Stimulated activated naive CD4-positive, alpha-beta T cell (primary cell): ENCODE measurements around the gene ZNF319.
"Not testable (repeated sequence)": the region's sequence is repeated elsewhere in the genome, so short reads cannot be mapped to it uniquely, and the experiment has no call there.

Experiments
- DNase-seq, 6 experiments: peaks; one replicate each; lab custom pipeline; 2025; lab: John Stamatoyannopoulos, UW

ZNF319 gene

GRCh38 chr16:57997528-57998265, 2.8 kb downstream of the ZNF319 start:
- DNase-seq = no peak

GRCh38 chr16:57997176-57997527, 3.3 kb downstream of the ZNF319 start:
- DNase-seq = no peak

- no peak for DNase-seq
Observed at GRCh38 chr16:57996406-57997175, 3.9 kb downstream of the ZNF319 start.

GRCh38 chr16:57995721-57996405, 4.6 kb downstream of the ZNF319 start:
- DNase-seq = no peak

GRCh38 chr16:57994778-57995177, 5.7 kb downstream of the ZNF319 start:
- peak in 1 of 6 experiments; percentile 12 for DNase-seq

- DNase-seq = no peak
Observed at GRCh38 chr16:57994361-57994760, 6.1 kb downstream of the ZNF319 start.

GRCh38 chr16:57993897-57994296, 6.6 kb downstream of the ZNF319 start:
- no peak for DNase-seq

GRCh38 chr16:57993438-57993837, 7.0 kb downstream of the ZNF319 start:
- DNase-seq = no peak

GRCh38 chr16:57992084-57992483, 8.4 kb downstream of the ZNF319 start:
- no peak for DNase-seq

GRCh38 chr16:57991551-57992059, 8.9 kb downstream of the ZNF319 start:
- no peak for DNase-seq

GRCh38 chr16:57988929-57989328, 11.5 kb downstream of the ZNF319 start:
- no peak for DNase-seq

GRCh38 chr16:57987441-57988177, 12.9 kb downstream of the ZNF319 start:
- DNase-seq = no peak

- DNase-seq = no peak
Observed at GRCh38 chr16:57986196-57986595, 14.3 kb downstream of the ZNF319 start.

- peak in 1 of 6 experiments; percentile 68 for DNase-seq
Observed at GRCh38 chr16:57985204-57986181, 15.0 kb downstream of the ZNF319 start.

GRCh38 chr16:57984443-57985203, 15.8 kb downstream of the ZNF319 start:
- peak; percentile 84 to 94 (median 91) for DNase-seq

- DNase-seq = no peak
Observed at GRCh38 chr16:57982385-57982784, 18.1 kb downstream of the ZNF319 start.

GRCh38 chr16:57981636-57982035, 18.8 kb downstream of the ZNF319 start:
- DNase-seq = no peak

GRCh38 chr16:57979006-57979585, 21.4 kb downstream of the ZNF319 start:
- DNase-seq = no peak

- DNase-seq = not testable (repeated sequence)
Observed at GRCh38 chr16:57978070-57978465, 22.4 kb downstream of the ZNF319 start.
